SU-DHL-6 (cell line): ENCODE measurements around the gene CD300A.
"Not testable (repeated sequence)": the region's sequence is repeated elsewhere in the genome, so short reads cannot be mapped to it uniquely, and the experiment has no call there.

Experiments used
- H2AFZ ChIP-seq: fragments of 200-600 bp; sonication (generic); 2 replicates; pipeline ENCODE4 v1.6.1; 2014; ENCODE audit warnings: low read depth, mild to moderate bottlenecking, moderate library complexity, mixed read lengths, antibody characterized with exemption, low read length; ENCODE audit not compliant: severe bottlenecking
- H3F3A ChIP-seq: fragments of 200-600 bp; shearing (Covaris generic); 2 replicates; pipeline ENCODE4 v1.6.0; 2016; ENCODE audit warnings: antibody characterized with exemption, mild to moderate bottlenecking; ENCODE audit not compliant: insufficient read depth
- H3K27ac ChIP-seq: fragments of 200-600 bp; sonication (generic); 2 replicates; pipeline ENCODE4 v1.5.1; 2016; ENCODE audit warnings: low read depth, mild to moderate bottlenecking, low read length, moderate library complexity, mixed read lengths
- H3K27me3 ChIP-seq: fragments of 200-600 bp; sonication (generic), shearing (Covaris generic); 2 replicates; pipeline ENCODE4 v1.6.0; 2014; ENCODE audit warnings: mild to moderate bottlenecking, low read length
- H3K36me3 ChIP-seq: fragments of 200-600 bp; sonication (generic); 2 replicates; pipeline ENCODE4 v1.6.1; 2014; ENCODE audit warnings: mild to moderate bottlenecking, low read length, mixed read lengths
- H3K4me2 ChIP-seq: fragments of 300-600, 200-600 bp; shearing (Covaris generic), sonication (generic); 2 replicates; pipeline ENCODE4 v1.6.0; 2014; ENCODE audit warnings: low read length, low read depth, mild to moderate bottlenecking; ENCODE audit not compliant: poor library complexity, severe bottlenecking
- H3K4me3 ChIP-seq: fragments of 200-600 bp; sonication (generic); 2 replicates; pipeline ENCODE4 v1.5.1; 2014; ENCODE audit warnings: antibody characterized with exemption, low read length, mild to moderate bottlenecking, mixed read lengths; ENCODE audit not compliant: insufficient read depth, poor library complexity, severe bottlenecking
- H3K79me2 ChIP-seq: fragments of 200-600 bp; sonication (generic); 2 replicates; pipeline ENCODE4 v1.6.1; 2014; ENCODE audit warnings: mild to moderate bottlenecking, low read length, moderate library complexity; ENCODE audit not compliant: insufficient read depth
- H3K9ac ChIP-seq: fragments of 200-600 bp; sonication (generic); 2 replicates; pipeline ENCODE4 v1.7.0; 2014; ENCODE audit warnings: mild to moderate bottlenecking, low read length
- H3K9me2 ChIP-seq: fragments of 200-600 bp; sonication (generic); replicated peaks from 2 replicates; pipeline ENCODE4 v1.6.1; 2014; ENCODE audit warnings: low read length; ENCODE audit not compliant: insufficient read depth
- H3K9me3 ChIP-seq: fragments of 200-600 bp; sonication (generic); 2 replicates; pipeline ENCODE4 v1.6.1; 2014; ENCODE audit warnings: low read length, mixed read lengths; ENCODE audit not compliant: insufficient read depth
- H4K20me1 ChIP-seq: fragments of 200-600 bp; sonication (generic); 2 replicates; pipeline ENCODE4 v1.6.1; 2014; ENCODE audit warnings: low read depth, mild to moderate bottlenecking, antibody characterized with exemption, low read length, moderate library complexity, mixed read lengths
- CTCF ChIP-seq: fragments of 200-600 bp; sonication (generic); IDR thresholded peaks from one replicate; pipeline ENCODE4 v1.5.1; 2017; ENCODE audit warnings: antibody characterized with exemption, mild to moderate bottlenecking, low read length, moderate library complexity; ENCODE audit not compliant: insufficient read depth, poor library complexity, severe bottlenecking
- EZH2phosphoT487 ChIP-seq: fragments of 200-600 bp; sonication (generic), shearing (Covaris generic); conservative IDR thresholded peaks from 2 replicates; pipeline ENCODE4 v1.6.1; 2018; ENCODE audit warnings: mild to moderate bottlenecking, antibody characterized with exemption, low read length, moderate library complexity, mixed read lengths

CD300A gene

GRCh38 chr17:74502861-74503260 is 36.4 kb downstream of the CD300A start:
- Histone ChIP-seq H3K4me3 (no peak overlapping the region), H2AFZ (no peak overlapping the region), H3K9ac (no peak overlapping the region), H3K27me3 (no peaks in the 10 kb centered on the region), H3F3A (no peaks in the 10 kb centered on the region), H4K20me1 (no peaks in the 10 kb centered on the region), H3K9me2 (no peaks in the 10 kb centered on the region), H3K79me2 (no peaks in the 10 kb centered on the region), H3K27ac (no peak overlapping the region), H3K36me3 (no peaks in the 10 kb centered on the region), H3K4me2 (no peak overlapping the region), H3K9me3 (no peaks in the 10 kb centered on the region)
- TF ChIP-seq CTCF (no peak), EZH2phosphoT487 (no peak)

- H3F3A ChIP-seq, H3K4me2 ChIP-seq, H3K9ac ChIP-seq, H4K20me1 ChIP-seq, H3K4me3 ChIP-seq, H3K9me3 ChIP-seq, H3K27ac ChIP-seq, H3K9me2 ChIP-seq, H3K27me3 ChIP-seq, H3K79me2 ChIP-seq, H2AFZ ChIP-seq, H3K36me3 ChIP-seq: not testable (repeated sequence)
Measured at GRCh38 chr17:74503949-74504348, 37.5 kb downstream of the CD300A start.

GRCh38 chr17:74508156-74508555 is 41.7 kb downstream of the CD300A start:
- Histone ChIP-seq H3K27me3 (no peaks in the 10 kb centered on the region), H3K79me2 (no peaks in the 10 kb centered on the region), H3K9ac (no peak overlapping the region)

GRCh38 chr17:74512036-74512435 is 45.6 kb downstream of the CD300A start:
- Histone ChIP-seq H3K27ac (no peak overlapping the region), H3K9ac (no peak overlapping the region), H3K9me3 (peaks cover 13% of the 10 kb centered on the region; the same call in 1 of the 2 replicates), H3K79me2 (no peaks in the 10 kb centered on the region), H3K9me2 (no peaks in the 10 kb centered on the region), H3K36me3 (no peaks in the 10 kb centered on the region), H2AFZ (no peak overlapping the region), H3K4me3 (no peak overlapping the region), H3K27me3 (no peaks in the 10 kb centered on the region), H3K4me2 (no peak overlapping the region), H3F3A (peaks cover 6% of the 10 kb centered on the region; the same call in 1 of the 2 replicates), H4K20me1 (no peaks in the 10 kb centered on the region)
- TF ChIP-seq EZH2phosphoT487 (no peak), CTCF (no peak)

More at GRCh38 chr17:74508156-74508555, 41.7 kb downstream of the CD300A start:
- Histone ChIP-seq H3K27ac (no peak overlapping the region), H3K36me3 (no peaks in the 10 kb centered on the region), H3K9me3 (no peaks in the 10 kb centered on the region), H4K20me1 (no peaks in the 10 kb centered on the region), H3K4me2 (no peak overlapping the region), H3K9me2 (no peaks in the 10 kb centered on the region), H3K4me3 (no peak overlapping the region), H3F3A (no peaks in the 10 kb centered on the region), H2AFZ (no peak overlapping the region)
- TF ChIP-seq CTCF = no peak
- no peak for TF ChIP-seq EZH2phosphoT487
